Common myeloid progenitor, CD34-positive (primary cell): ENCODE measurements around the gene FLNC.

ENCODE experiments used
- CTCF ChIA-PET: fragments of 350-600 bp; sonication (Branson Sonifier 250); formaldehyde crosslinking; loops from one replicate; lab custom pipeline; 2021; ENCODE audit warnings: antibody characterized with exemption; lab: Charles Lee
- POLR2A ChIA-PET: fragments of 350-600 bp; sonication (Branson Sonifier 250); formaldehyde crosslinking; loops from one replicate; lab custom pipeline; 2021; ENCODE audit warnings: antibody characterized with exemption; lab: Charles Lee
- DNase-seq, 3 donors: peaks; one replicate each; pipeline versions ENCODE4 v3.0.0 to v3.0.0-alpha.2; 2013
- H3K27ac ChIP-seq, 2 experiments: 1 replicate in 1 of 2; 2 replicates in 1 of 2; pipeline ENCODE4 v1.7.0; 2013; ENCODE audit warnings: inconsistent platforms in 2 of 2, low read length in 2 of 2, mild to moderate bottlenecking in 2 of 2, low read depth in 1 of 2, moderate library complexity in 1 of 2; ENCODE audit not compliant: severe bottlenecking in 2 of 2, insufficient read depth in 1 of 2, poor library complexity in 1 of 2
- H3K27me3 ChIP-seq, 5 experiments: replicated peaks in 2 of 5; 1 replicate in 3 of 5; 2 replicates in 2 of 5; pipeline versions ENCODE4 v1.6.1 to v1.7.0; 2013; ENCODE audit warnings: low read length in 4 of 5, mild to moderate bottlenecking in 2 of 5, moderate library complexity in 2 of 5, inconsistent platforms in 1 of 5; ENCODE audit not compliant: insufficient read depth in 5 of 5, control insufficient read depth in 4 of 5
- H3K36me3 ChIP-seq, 4 experiments: 1 replicate in 2 of 4; 2 replicates in 2 of 4; pipeline versions ENCODE4 v1.6.1 to v1.7.0; 2013; ENCODE audit warnings: low read length in 3 of 4, control low read depth in 1 of 4, mild to moderate bottlenecking in 1 of 4; ENCODE audit not compliant: control insufficient read depth in 4 of 4, insufficient read depth in 4 of 4
- H3K4me1 ChIP-seq, 4 experiments: 1 replicate in 3 of 4; 2 replicates in 1 of 4; pipeline versions ENCODE4 v1.6.1 to v1.7.1; 2013; ENCODE audit warnings: low read length in 3 of 4, mild to moderate bottlenecking in 3 of 4, control low read depth in 1 of 4, inconsistent platforms in 1 of 4, moderate library complexity in 1 of 4; ENCODE audit not compliant: control insufficient read depth in 4 of 4, insufficient read depth in 4 of 4; ENCODE audit errors: control extremely low read depth in 1 of 4
- H3K4me3 ChIP-seq, 7 experiments: 1 replicate in 4 of 7; 2 replicates in 3 of 7; pipeline versions ENCODE4 v1.5.1 to v1.7.0; 2013; ENCODE audit warnings: mild to moderate bottlenecking in 7 of 7, low read length in 6 of 7, moderate library complexity in 6 of 7, inconsistent platforms in 2 of 7, low read depth in 2 of 7, control low read depth in 1 of 7; ENCODE audit not compliant: insufficient read depth in 4 of 7, control insufficient read depth in 1 of 7; ENCODE audit errors: extremely low read depth in 1 of 7
- H3K9me3 ChIP-seq, 5 experiments: 1 replicate in 4 of 5; 2 replicates in 1 of 5; pipeline versions ENCODE4 v1.6.1 to v1.7.1; 2013; ENCODE audit warnings: low read length in 4 of 5, mild to moderate bottlenecking in 2 of 5, inconsistent platforms in 1 of 5, low read depth in 1 of 5, moderate library complexity in 1 of 5; ENCODE audit not compliant: control insufficient read depth in 4 of 5, insufficient read depth in 2 of 5; ENCODE audit errors: control extremely low read depth in 1 of 5
- WGBS: methylation state at CpG from one replicate; pipeline ENCODE4 v1.1.5; 2013; ENCODE audit not compliant: insufficient coverage; 5-methylcytosine and 5-hydroxymethylcytosine counted together

FLNC gene

DNA sequence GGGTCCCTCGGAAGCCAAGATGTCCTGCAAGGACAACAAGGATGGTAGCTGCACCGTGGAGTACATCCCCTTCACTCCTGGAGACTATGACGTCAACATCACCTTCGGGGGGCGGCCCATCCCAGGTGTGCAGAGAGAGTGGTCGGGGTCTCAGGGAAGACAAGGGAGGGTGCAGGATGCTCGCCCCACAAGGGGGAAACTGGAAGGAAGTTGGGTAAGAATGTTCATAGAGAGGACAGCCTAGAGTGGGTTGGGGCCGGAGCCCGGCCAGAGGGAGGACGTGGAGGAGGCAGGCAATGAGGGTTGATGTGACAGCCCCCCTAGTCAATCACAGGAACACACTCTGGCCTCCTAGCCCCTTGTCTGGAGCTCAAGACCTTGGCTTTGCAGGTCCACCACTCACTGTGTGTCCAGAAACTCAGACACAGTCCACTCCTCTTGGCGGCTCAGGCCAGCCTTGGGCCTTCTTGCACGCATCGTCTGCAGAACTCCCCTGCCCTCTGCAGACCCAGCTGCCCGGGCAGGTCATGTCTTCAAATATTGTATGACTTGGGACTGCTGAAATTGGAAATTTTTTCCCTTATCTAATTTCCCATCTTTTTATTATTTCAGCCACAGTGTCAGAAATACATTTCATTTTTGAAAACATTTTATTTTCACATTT lies 16.7 kb downstream of the FLNC start:
- no peaks in the 10 kb centered on the region for H3K9me3 ChIP-seq
- no peak for DNase-seq
- ChIA-PET POLR2A (no interaction called here), CTCF (interaction anchor here (0.6 to 8.1 kb wide), 4 partner anchors 16 to 36 kb away, joined by 3 to 83 read pairs (median 4); partner anchors contain the start of gene ATP6V1F)
- peaks cover 0 to 5% (median 2%) of the 10 kb centered on the region in 4 experiments for H3K4me1 ChIP-seq
- H3K4me3 ChIP-seq: no peak overlapping the region
- H3K27ac ChIP-seq: no peak overlapping the region
- no peaks in the 10 kb centered on the region for H3K36me3 ChIP-seq
- H3K27me3 ChIP-seq: no peaks in the 10 kb centered on the region
- 84% methylated on average over 7 of the region's 14 CpGs for WGBS

DNA sequence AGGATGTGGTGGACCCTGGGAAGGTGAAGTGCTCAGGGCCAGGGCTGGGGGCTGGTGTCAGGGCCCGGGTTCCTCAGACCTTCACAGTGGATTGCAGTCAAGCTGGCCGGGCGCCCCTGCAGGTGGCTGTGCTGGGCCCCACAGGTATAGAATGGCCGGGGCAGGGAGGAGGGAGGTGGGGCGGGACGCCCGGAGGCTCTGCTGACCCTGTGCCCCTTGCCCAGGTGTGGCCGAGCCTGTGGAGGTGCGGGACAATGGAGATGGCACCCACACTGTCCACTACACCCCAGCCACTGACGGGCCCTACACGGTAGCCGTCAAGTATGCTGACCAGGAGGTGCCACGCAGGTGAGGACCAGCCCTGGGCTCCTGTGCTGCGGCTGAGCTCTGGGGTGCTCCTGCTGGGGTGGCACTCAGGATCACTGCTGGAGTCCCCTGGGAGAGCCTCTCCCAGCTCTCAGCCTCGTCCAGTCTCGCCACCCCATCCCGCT lies 17.6 kb downstream of the FLNC start:
- H3K27ac ChIP-seq: no peak overlapping the region
- POLR2A ChIA-PET: no interaction called here
- CTCF ChIA-PET: interaction anchor here (1.0 kb wide), 1 partner anchor 35 kb away, joined by 3 read pairs; no protein-coding TSS in a partner anchor
- H3K4me3 ChIP-seq: no peak overlapping the region
- WGBS: 97% methylated on average over 15 of the region's 17 CpGs
- H3K36me3 ChIP-seq: no peaks in the 10 kb centered on the region
- no peaks in the 10 kb centered on the region for H3K4me1 ChIP-seq
- no peak for DNase-seq
- no peaks in the 10 kb centered on the region for H3K27me3 ChIP-seq
- no peaks in the 10 kb centered on the region for H3K9me3 ChIP-seq

DNA sequence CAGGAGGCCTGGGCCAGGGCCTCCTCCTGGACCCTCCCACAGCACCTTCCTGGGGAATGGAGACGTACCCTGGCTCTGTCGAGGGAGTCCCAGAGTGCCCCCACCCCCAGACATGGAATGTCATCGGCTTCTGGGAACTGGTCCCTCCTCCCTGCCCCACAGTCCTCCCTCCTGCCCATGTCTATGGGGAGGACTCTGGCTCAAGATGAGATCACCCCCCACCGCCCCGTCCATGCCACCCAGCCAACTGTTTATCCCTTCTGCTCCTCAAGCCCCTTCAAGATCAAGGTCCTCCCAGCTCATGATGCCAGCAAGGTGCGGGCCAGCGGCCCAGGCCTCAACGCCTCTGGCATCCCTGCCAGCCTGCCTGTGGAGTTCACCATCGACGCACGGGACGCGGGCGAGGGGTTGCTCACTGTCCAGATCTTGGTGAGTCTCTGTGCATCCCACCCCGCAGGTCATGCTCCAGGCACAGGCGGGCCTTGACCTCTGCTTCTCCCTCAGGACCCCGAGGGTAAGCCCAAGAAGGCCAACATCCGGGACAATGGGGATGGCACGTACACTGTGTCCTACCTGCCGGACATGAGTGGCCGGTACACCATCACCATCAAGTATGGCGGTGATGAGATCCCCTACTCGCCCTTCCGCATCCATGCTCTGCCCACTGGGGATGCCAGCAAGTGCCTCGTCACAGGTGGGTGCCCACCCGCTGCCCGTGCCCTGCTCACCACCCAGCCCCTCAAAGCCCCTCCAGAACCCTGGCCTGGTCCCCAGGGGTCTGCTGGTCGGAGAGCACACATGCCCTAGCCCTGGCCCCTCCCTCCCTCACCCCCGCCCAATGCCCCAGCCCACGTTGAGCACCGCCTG lies 18.3 kb downstream of the FLNC start:
- Histone ChIP-seq H3K27ac (no peak overlapping the region), H3K27me3 (no peaks in the 10 kb centered on the region), H3K9me3 (no peaks in the 10 kb centered on the region), H3K4me1 (peaks cover 0 to under 1% (median 0%) of the 10 kb centered on the region in 4 experiments), H3K4me3 (no peak overlapping the region), H3K36me3 (no peaks in the 10 kb centered on the region)
- WGBS: 98% methylated on average over 25 of the region's 31 CpGs
- CTCF ChIA-PET: interaction anchor here (0.9 to 1.0 kb wide), 2 partner anchors 16 to 35 kb away, joined by 3 read pairs; no protein-coding TSS in a partner anchor
- no peak for DNase-seq
- POLR2A ChIA-PET: no interaction called here

DNA sequence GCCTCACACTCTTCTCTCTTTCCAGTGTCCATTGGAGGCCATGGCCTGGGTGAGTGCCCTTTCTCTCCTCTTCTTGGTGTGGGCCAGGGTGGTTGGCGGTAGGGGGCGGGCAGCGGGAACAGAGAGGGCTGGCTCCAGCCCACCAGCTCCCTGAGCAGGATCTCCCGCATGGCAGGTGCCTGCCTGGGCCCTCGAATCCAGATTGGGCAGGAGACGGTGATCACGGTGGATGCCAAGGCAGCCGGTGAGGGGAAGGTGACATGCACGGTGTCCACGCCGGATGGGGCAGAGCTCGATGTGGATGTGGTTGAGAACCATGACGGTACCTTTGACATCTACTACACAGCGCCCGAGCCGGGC lies 18.9 kb downstream of the FLNC start:
- no peaks in the 10 kb centered on the region for H3K27me3 ChIP-seq
- H3K9me3 ChIP-seq: no peaks in the 10 kb centered on the region
- H3K36me3 ChIP-seq: no peaks in the 10 kb centered on the region
- H3K27ac ChIP-seq: no peak overlapping the region
- CTCF ChIA-PET: interaction anchor here (0.9 kb wide), 1 partner anchor 17 kb away, joined by 3 read pairs; no protein-coding TSS in a partner anchor
- POLR2A ChIA-PET: no interaction called here
- peaks cover 0 to 4% (median 1%) of the 10 kb centered on the region in 4 experiments for H3K4me1 ChIP-seq
- no peak for DNase-seq
- no peak overlapping the region for H3K4me3 ChIP-seq
- over 99% methylated on average over 14 of the region's 16 CpGs for WGBS

DNA sequence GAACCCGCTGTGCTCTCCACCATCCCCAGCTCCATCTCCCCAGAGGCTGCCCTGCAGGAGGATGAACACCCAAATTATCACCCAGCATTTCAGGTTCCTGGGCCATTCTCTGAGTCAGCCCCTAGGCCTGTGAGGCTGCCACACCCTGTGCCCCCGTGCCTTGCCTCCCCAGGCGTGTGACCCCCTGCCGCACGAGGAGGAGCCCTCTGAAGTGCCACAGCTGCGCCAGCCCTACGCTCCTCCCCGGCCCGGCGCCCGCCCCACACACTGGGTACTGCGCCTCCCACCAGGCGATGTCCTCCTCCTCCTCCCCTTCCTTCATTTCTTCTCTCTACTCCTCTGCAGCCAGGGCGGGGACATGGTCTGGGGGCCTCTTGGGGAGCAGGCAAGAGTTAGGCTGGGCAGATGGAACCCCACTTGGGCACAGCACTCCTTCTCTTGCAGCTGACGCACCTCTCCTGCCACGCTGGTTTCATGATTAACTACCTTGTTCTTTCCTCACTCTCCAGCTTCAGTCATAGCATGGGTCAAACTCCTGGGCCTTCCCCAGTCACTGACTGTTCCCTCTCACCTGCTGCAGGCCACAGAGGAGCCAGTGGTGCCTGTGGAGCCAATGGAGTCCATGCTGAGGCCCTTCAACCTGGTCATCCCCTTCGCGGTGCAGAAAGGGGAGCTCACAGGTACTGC lies 19.7 kb downstream of the FLNC start:
- ChIA-PET POLR2A (no interaction called here), CTCF (interaction anchor here (1.0 to 1.1 kb wide), 2 partner anchors 9 to 10 kb away, joined by 3 to 4 read pairs; no protein-coding TSS in a partner anchor)
- H3K4me1 ChIP-seq: peaks cover 0 to 4% (median 1%) of the 10 kb centered on the region in 4 experiments
- DNase-seq: no peak
- H3K27ac ChIP-seq: no peak overlapping the region
- H3K36me3 ChIP-seq: no peaks in the 10 kb centered on the region
- 93% methylated on average over 14 of the region's 18 CpGs for WGBS
- H3K9me3 ChIP-seq: no peaks in the 10 kb centered on the region
- no peaks in the 10 kb centered on the region for H3K27me3 ChIP-seq
- no peak overlapping the region for H3K4me3 ChIP-seq

DNA sequence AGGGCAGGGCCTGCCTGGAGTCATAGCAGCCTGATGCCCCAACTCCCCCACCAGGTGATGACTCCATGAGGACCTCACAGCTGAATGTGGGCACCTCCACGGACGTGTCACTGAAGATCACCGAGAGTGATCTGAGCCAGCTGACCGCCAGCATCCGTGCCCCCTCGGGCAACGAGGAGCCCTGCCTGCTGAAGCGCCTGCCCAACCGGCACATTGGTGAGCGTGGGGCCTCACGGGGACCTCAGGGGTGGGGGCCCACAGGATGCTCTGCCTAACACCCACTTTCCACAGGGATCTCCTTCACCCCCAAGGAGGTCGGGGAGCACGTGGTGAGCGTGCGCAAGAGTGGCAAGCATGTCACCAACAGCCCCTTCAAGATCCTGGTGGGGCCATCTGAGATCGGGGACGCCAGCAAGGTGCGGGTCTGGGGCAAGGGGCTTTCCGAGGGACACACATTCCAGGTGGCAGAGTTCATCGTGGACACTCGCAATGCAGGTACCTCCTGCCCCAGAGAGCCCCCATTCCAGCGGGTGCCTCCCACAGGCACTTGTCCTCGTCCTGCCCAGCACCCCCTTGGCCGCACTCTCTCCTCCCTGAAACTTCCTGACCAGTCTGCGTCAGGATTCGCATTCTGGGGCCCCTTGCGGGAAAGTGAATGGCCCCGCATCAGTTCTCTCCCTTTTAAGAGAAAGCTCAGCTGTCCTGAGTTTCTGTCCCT lies 22.5 kb downstream of the FLNC start:
- Histone ChIP-seq H3K9me3 (no peaks in the 10 kb centered on the region), H3K27ac (no peak overlapping the region), H3K4me1 (peaks cover 0 to 4% (median 1%) of the 10 kb centered on the region in 4 experiments), H3K27me3 (no peaks in the 10 kb centered on the region), H3K36me3 (no peaks in the 10 kb centered on the region), H3K4me3 (no peak overlapping the region)
- DNase-seq: no peak
- POLR2A ChIA-PET: no interaction called here
- WGBS: 94% methylated on average over 21 of the region's 28 CpGs
- CTCF ChIA-PET: no interaction called here
